SK-N-SH (cell line): ENCODE data around the gene GATD1. TPM values are rescaled to one million over a fixed set of nuclear protein-coding genes. Genes with fewer than 3 reads are reported as not detected.

Source experiments
- CTCF ChIA-PET: fragments of 300-600, 350-600 bp; formaldehyde crosslinking; extraction: SDS; loops from one replicate; lab custom pipeline; 2021; lab: Yijun Ruan, JAX
- POLR2A ChIA-PET: fragments of 350-600 bp; sonication (Branson Sonifier 250); formaldehyde crosslinking; extraction: SDS; loops from one replicate; lab custom pipeline; 2020; ENCODE audit warnings: antibody characterized with exemption, inconsistent platforms; lab: Yijun Ruan, JAX
- DNase-seq: peaks from one replicate; pipeline ENCODE4 v3.0.0; 2012
- H2AFZ ChIP-seq: fragments of 200-600 bp; sonication (generic); 2 replicates; pipeline ENCODE4 v1.8.1; 2016; ENCODE audit warnings: antibody characterized with exemption, mild to moderate bottlenecking, low read depth
- H3F3A ChIP-seq: fragments of 200-600 bp; sonication (generic); replicated peaks from 2 replicates; pipeline ENCODE3; 2016; ENCODE audit warnings: antibody characterized with exemption, mild to moderate bottlenecking; ENCODE audit not compliant: insufficient read depth
- H3K27ac ChIP-seq, 2 experiments: fragments of 200-500 bp in 1 of 2; fragments of 200-600 bp in 1 of 2; sonication (Bioruptor generic) in 1 of 2; sonication (generic), shearing (Covaris generic) in 1 of 2; 2 replicates each; pipeline versions ENCODE4 v1.5.1 to v1.6.1; 2014 to 2016; ENCODE audit warnings: low read depth in 2 of 2, inconsistent platforms in 1 of 2, low read length in 1 of 2, mild to moderate bottlenecking in 1 of 2, mixed read lengths in 1 of 2
- H3K27me3 ChIP-seq: fragments of 200-600 bp; sonication (generic), shearing (Covaris generic); 2 replicates; pipeline ENCODE4 v1.6.1; 2016; ENCODE audit warnings: mixed run types; ENCODE audit not compliant: insufficient read depth
- H3K36me3 ChIP-seq, 2 experiments: fragments of 200-500 bp in 1 of 2; fragments of 200-600 bp in 1 of 2; sonication (Bioruptor generic) in 1 of 2; sonication (generic) in 1 of 2; replicated peaks in 1 of 2; 2 replicates each; pipeline versions ENCODE3 to v1.5.1; 2014 to 2016; ENCODE audit warnings: low read length in 1 of 2, mild to moderate bottlenecking in 1 of 2; ENCODE audit not compliant: insufficient read depth in 2 of 2, control insufficient read depth in 1 of 2
- H3K4me1 ChIP-seq, 2 experiments: fragments of 200-500 bp in 1 of 2; fragments of 200-600 bp in 1 of 2; sonication (Bioruptor generic) in 1 of 2; sonication (generic), shearing (Covaris generic) in 1 of 2; 2 replicates each; pipeline versions ENCODE4 v1.5.1 to v1.6.1; 2014 to 2016; ENCODE audit warnings: low read depth in 1 of 2, low read length in 1 of 2, mixed run types in 1 of 2; ENCODE audit not compliant: insufficient read depth in 2 of 2, control insufficient read depth in 1 of 2
- H3K4me2 ChIP-seq: fragments of 200-600 bp; sonication (generic), shearing (Covaris generic); 2 replicates; pipeline ENCODE4 v1.6.1; 2017; ENCODE audit warnings: mixed run types
- H3K4me3 ChIP-seq, 2 experiments: fragments of 200-500 bp in 1 of 2; fragments of 200-600 bp in 1 of 2; sonication (Bioruptor generic) in 1 of 2; sonication (generic), shearing (Covaris generic) in 1 of 2; 2 replicates each; pipeline versions ENCODE4 v1.5.1 to v1.8.1; 2014 to 2016; ENCODE audit warnings: low read depth in 2 of 2, inconsistent platforms in 1 of 2, low read length in 1 of 2, mild to moderate bottlenecking in 1 of 2, mixed read lengths in 1 of 2, moderate library complexity in 1 of 2
- H3K79me2 ChIP-seq: fragments of 200-600 bp; sonication (generic); 2 replicates; pipeline ENCODE4 v1.8.1; 2017; ENCODE audit warnings: mild to moderate bottlenecking; ENCODE audit not compliant: insufficient read depth
- H3K9ac ChIP-seq: fragments of 200-600 bp; sonication (generic); 2 replicates; pipeline ENCODE4 v1.6.1; 2017; ENCODE audit warnings: mixed run types
- H3K9me2 ChIP-seq: fragments of 200-600 bp; sonication (generic); 2 replicates; pipeline ENCODE4 v1.6.1; 2017; ENCODE audit warnings: mixed run types
- H3K9me3 ChIP-seq: fragments of 200-600 bp; sonication (generic); 2 replicates; pipeline ENCODE4 v1.6.1; 2017; ENCODE audit warnings: mixed run types, mild to moderate bottlenecking, moderate library complexity
- H4K20me1 ChIP-seq: fragments of 200-600 bp; sonication (generic); 2 replicates; pipeline ENCODE4 v1.6.1; 2017; ENCODE audit warnings: mild to moderate bottlenecking, mixed run types; ENCODE audit not compliant: insufficient read depth
- CHD2 ChIP-seq: fragments of 150-350 bp; IDR thresholded peaks from 2 replicates; pipeline ENCODE4 v1.6.1; 2018; ENCODE audit warnings: low read length; ENCODE audit not compliant: partially characterized antibody
- ELF1 ChIP-seq: IDR thresholded peaks from 2 replicates; pipeline ENCODE4 v1.4.0; 2012
- FOXM1 ChIP-seq: IDR thresholded peaks from 2 replicates; pipeline ENCODE4 v1.4.0; 2012; ENCODE audit warnings: low read depth, mild to moderate bottlenecking
- GABPA ChIP-seq: IDR thresholded peaks from 2 replicates; pipeline ENCODE4 v1.4.0; 2012; ENCODE audit warnings: low read depth, mild to moderate bottlenecking
- JUND ChIP-seq: IDR thresholded peaks from 2 replicates; pipeline ENCODE4 v1.4.0; 2012
- MEF2A ChIP-seq: IDR thresholded peaks from 2 replicates; pipeline ENCODE4 v1.4.0; 2012; ENCODE audit warnings: low read depth, borderline replicate concordance
- NRF1 ChIP-seq: IDR thresholded peaks from 2 replicates; pipeline ENCODE4 v1.6.1; 2012; ENCODE audit warnings: low read depth, mild to moderate bottlenecking, low read length
- PBX3 ChIP-seq: IDR thresholded peaks from 2 replicates; pipeline ENCODE4; 2012
- SIN3A ChIP-seq: IDR thresholded peaks from 2 replicates; pipeline ENCODE4 v1.6.1; 2012; ENCODE audit warnings: low read depth, mild to moderate bottlenecking, low read length, moderate library complexity, borderline replicate concordance
- SMC3 ChIP-seq: IDR thresholded peaks from 2 replicates; pipeline ENCODE4 v1.6.1; 2012; ENCODE audit warnings: low read depth, low read length, improper control_type of control experiment
- TCF12 ChIP-seq: IDR thresholded peaks from 2 replicates; pipeline ENCODE4 v1.4.0; 2012
- ZBTB33 ChIP-seq: IDR thresholded peaks from 2 replicates; pipeline ENCODE4 v1.4.0; 2012; ENCODE audit warnings: low read depth, borderline replicate concordance
- WGBS: methylation state at CpG from one replicate; pipeline ENCODE4 v1.1.6; 2017; ENCODE audit warnings: low lambda C conversion rate; 5-methylcytosine and 5-hydroxymethylcytosine counted together
- polyA plus RNA-seq, 3 experiments: library from polyadenylated mRNA; depleted of rRNA; stranded (reverse); fragments of >200 nt; gene quantifications; 2 replicates each; pipeline ENCODE4 v1.2.3, GENCODE V29; 2012
- TF ChIP-seq, protein P1 (sequence below): fragments of 150-350 bp; IDR thresholded peaks from 2 replicates; pipeline ENCODE4 v1.6.1; 2017; ENCODE audit warnings: antibody characterized with exemption, low read length, low read depth, borderline replicate concordance

Gene GATD1
- polyA plus RNA-seq, 1 of the 3 experiments (the other 2 are of a cell fraction): 86.2 TPM

DNA sequence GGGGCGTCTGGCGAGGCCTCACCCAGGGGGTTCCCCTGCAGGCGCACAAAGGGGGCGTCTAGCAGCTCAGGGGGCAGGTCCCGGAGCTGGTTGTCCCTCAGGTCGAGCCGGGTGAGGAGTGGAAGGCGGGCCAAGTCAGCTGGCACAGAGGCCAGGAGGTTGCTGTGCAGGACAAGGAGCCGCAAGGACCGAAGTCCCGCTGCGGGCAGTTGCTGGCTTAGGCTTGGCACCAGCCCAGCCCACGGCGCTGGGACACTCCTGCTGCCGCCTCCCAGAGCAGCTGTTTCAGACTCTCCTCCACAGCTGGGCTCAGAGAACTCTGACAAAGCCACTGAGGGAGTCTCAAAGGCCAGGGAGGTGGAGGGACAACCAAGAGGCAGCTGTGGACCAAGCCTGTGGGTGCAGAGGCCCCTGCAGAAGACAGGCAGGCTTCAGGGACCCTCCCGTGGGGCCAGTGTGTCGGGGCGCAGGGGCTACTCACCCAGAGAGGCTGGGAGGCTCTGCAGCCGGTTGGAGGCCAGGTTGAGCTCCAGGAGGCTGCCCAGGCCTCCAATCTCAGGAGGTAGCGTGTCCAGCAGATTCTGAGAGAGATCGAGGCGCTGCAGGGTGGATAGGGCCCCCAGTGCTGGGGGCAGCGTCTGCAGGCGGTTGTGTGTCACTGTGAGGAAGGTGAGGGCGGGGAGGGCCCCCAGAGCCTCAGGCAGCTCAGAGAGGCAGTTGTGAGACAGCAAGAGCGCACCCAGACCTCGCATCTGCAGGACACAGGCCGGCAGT is 25.6 kb upstream of the GATD1 start (continued):
- TF ChIP-seq CHD2: no peak
- no peak for TF ChIP-seq ELF1
- no peak for TF ChIP-seq TCF12
- no peak for TF ChIP-seq SMC3
- no peak for TF ChIP-seq ZBTB33
- TF ChIP-seq JUND: no peak
- no peak for TF ChIP-seq PBX3
- no peak for TF ChIP-seq MEF2A

DNA sequence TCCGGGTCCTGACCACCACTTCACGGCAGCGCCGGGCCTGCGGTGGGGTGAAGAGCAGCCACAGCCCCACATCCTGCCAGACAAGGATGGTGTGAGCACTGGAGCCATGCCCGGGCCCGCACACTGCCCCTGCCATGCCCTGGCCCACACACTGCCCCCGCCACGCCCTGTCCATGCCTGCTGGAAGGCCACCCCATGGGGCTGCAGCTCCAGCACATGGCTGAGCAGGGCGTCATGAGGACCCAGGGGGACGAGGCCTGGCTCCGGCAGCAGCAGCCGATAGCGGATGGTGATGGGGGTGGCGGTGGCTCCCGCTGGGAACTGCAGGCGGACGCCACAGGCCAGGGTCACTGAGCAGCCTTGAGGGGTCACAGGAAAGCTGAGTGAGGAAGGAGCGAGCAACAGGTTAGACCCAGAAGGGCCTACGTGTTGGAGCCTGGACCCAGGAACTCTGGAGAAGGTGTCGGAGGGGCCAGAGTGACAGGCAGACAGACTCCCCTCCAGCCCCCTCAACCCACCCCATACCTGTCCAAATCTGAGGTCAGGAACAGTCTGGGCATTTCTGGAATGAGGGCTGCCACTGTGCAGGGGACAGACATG is 24.8 kb upstream of the GATD1 start:
- POLR2A ChIA-PET: no interaction called here
- Histone ChIP-seq H4K20me1 (no peaks in the 10 kb centered on the region), H2AFZ (no peak overlapping the region), H3K4me3 (no peak overlapping the region), H3K4me1 (peaks cover 6 to 18% of the 10 kb centered on the region in 2 experiments; a peak in 2 of 4 replicates), H3K79me2 (peaks cover 32% of the 10 kb centered on the region; the same call in 1 of the 2 replicates), H3K9me2 (no peaks in the 10 kb centered on the region), H3K27me3 (no peaks in the 10 kb centered on the region), H3F3A (peaks cover 14% of the 10 kb centered on the region), H3K9me3 (no peaks in the 10 kb centered on the region), H3K4me2 (no peak overlapping the region), H3K9ac (no peak overlapping the region), H3K27ac (no peak overlapping the region), H3K36me3 (peaks cover 0 to 38% of the 10 kb centered on the region in 2 experiments)
- no peak for DNase-seq
- no peak for TF ChIP-seq NRF1
- no peak for TF ChIP-seq FOXM1
- TF ChIP-seq GABPA: no peak
- TF ChIP-seq, protein P1, sequence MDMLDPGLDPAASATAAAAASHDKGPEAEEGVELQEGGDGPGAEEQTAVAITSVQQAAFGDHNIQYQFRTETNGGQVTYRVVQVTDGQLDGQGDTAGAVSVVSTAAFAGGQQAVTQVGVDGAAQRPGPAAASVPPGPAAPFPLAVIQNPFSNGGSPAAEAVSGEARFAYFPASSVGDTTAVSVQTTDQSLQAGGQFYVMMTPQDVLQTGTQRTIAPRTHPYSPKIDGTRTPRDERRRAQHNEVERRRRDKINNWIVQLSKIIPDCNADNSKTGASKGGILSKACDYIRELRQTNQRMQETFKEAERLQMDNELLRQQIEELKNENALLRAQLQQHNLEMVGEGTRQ: no peak
- no peak for TF ChIP-seq SIN3A
- CTCF ChIA-PET: interaction anchor here (2.9 kb wide), 1 partner anchor 19 kb away, joined by 13 read pairs; no protein-coding TSS in a partner anchor
- WGBS: 97% methylated on average over 12 of the region's 21 CpGs
